Stimulated activated CD8-positive, alpha-beta memory T cell treated with anti-CD3 and anti-CD28 coated beads, Interleukin-7, amount 100 ng/mL, for 48 hours (primary cell): ENCODE results near the gene CEP20.
A peak's percentile ranks its signal among the peaks of the same experiment; 100 is the strongest.
"Not testable (repeated sequence)": the region's sequence is repeated elsewhere in the genome, so short reads cannot be mapped to it uniquely, and the experiment has no call there.

Experiments used
- DNase-seq, 2 donors: peaks; one replicate each; pipeline ENCODE4 v3.0.0-alpha.2; 2020; ENCODE audit warnings: low read depth in 1 of 2; ENCODE audit errors: extremely low read depth in 1 of 2

CEP20 gene, protein sequence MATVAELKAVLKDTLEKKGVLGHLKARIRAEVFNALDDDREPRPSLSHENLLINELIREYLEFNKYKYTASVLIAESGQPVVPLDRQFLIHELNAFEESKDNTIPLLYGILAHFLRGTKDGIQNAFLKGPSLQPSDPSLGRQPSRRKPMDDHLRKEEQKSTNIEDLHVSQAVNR

GRCh38 chr16:15888072-15888976 is at the start of gene CEP20:
Gene CEP20 (minus strand): TSS chr16:15888603. CDS start chr16:15888585, 18 bp downstream.
- DNase-seq: peak; percentile 99 to 100

GRCh38 chr16:15936809-15937208 is 48.4 kb upstream of the CEP20 start:
- not testable (repeated sequence) for DNase-seq

DNA sequence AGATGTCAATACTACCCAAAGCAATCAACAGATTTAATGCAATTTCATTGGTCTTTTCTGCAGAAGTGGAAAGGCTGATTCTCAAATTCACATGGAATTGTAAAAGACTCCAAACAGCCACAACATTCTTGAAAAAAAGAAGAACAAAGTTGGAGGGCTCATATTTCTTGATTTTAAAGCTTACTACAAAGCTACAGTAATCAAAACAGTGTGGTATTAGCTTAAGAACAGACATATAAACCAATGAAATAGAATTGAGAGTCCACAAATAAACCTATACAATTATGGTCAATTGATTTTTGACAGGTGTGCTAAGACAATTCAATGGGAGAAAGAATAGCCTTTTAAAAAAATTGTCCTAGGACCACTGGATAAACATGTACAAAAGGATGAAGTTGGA is 46.6 kb upstream of the CEP20 start:
- DNase-seq: no peak

DNA sequence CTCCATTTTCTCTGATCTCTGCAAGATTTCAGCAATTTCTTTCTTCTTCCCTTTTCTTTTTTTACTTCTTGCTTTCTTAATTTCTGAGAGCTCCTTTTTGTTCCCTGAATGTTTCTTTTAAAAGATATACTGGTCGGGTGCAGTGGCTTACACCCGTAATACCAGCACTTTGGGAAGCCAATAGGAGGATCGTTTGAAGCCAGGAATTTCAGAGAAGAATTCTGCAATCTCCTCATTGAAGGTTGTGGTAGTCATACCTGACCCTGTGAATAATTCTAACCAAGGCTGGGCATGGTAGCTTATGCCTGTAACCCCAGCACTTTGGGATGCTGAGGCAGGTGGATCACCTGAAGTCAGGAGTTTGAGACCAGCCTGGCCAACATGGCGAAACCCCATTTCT is 45.4 kb upstream of the CEP20 start:
- DNase-seq: no peak

- DNase-seq: no peak
Observed at GRCh38 chr16:15932939-15933338, 44.5 kb upstream of the CEP20 start.

- no peak for DNase-seq
Observed at GRCh38 chr16:15928261-15929104, 40.1 kb upstream of the CEP20 start.

- no peak for DNase-seq
Observed at GRCh38 chr16:15925631-15926030, 37.2 kb upstream of the CEP20 start.

GRCh38 chr16:15924996-15925395 is 36.6 kb upstream of the CEP20 start:
- no peak for DNase-seq

- no peak for DNase-seq
Observed at GRCh38 chr16:15919331-15919730, 30.9 kb upstream of the CEP20 start.

- not testable (repeated sequence) for DNase-seq
Observed at GRCh38 chr16:15918314-15918713, 29.9 kb upstream of the CEP20 start.

DNA sequence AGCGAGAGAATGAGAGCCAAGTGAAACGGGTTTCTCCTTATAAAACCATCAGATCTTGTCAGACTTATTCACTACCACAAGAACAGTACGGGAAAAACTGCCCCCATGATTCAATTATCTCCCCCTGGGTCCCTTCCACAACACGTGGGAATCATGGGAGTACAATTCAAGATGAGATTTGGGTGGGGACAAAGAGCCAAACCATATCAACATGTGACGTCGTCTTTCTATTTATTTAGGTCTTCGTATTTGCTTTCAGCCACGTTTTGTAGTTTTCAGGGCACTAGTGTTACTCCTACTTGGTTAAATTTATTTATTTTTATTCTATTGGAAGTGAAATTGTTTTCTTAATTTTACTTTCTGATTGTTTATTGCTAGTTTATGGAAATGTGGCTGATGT is 27.9 kb upstream of the CEP20 start:
- DNase-seq: no peak

DNA sequence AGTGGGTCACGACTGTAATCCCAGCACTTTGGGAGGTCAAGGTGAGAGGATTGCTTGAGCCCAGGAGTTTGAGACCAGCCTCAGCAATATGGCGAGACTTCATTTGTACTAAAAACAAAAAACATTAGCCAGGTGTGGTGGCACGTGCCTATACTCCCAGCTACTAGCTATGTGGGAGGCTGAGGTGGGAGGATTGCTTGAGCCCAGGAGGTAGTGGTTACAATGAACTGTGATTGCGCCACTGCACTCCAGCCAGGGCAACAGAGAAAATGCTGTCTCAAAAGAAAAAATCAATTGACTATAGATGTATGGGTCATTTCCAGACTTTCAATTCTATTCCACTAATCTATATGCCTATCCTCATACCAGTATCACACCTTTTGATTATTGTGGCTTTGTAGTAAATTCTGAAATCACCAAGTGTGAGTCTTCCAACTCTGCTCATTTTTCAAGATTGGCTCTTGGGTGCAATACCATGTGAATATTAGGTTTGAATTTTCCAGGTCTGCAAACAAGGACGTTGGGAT is 27.2 kb upstream of the CEP20 start:
- DNase-seq: no peak

DNA sequence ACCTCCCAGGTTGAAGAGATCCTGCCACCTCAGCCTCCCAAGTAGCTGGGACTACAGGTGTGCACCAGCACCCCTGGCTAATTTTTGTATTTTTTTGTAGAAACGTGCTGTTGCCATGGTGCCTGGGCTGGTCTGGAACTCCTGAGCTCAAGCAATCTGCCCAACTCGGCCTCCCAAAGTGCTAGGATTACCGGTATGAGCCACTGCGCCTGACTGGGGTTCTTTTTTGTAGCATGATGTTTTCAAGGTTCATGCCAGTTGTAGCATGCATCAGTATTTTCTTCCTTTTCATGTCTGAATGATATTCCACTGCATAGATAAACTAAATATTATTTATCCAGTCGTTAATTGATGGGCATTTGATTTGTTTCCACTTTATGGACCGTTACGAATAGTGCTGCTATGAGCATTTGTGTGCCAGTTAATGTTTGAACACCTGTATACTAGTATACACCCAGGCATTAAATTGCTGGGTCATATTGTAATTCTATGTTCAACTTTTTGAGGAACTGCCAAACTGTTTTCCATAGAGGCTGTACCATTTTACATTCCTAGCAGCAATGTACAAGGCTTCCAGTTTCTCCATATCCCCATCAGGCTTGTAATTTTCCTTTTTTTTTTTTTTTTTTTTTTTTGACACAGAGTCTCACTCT is 24.8 kb upstream of the CEP20 start:
- DNase-seq: no peak

DNA sequence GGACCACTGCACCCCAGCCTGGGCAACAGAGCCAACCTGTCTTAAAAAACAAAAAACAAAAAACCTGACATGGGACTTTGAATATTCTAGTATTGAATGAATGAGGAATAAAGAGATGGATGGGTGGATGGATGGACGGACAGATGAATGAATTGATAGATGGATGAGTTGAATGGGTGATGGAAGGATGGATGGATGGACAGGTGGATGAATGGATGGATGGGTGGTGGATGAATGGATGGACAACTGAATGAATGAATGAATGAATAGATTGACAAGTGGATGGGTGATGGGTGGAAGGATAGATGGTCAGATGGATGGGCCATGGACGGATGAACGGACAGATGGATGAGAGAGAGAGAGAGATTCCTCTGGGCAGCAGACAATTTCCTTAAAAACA is 22.8 kb upstream of the CEP20 start:
- no peak for DNase-seq

GRCh38 chr16:15907863-15908478 is 19.6 kb upstream of the CEP20 start:
- DNase-seq: peak; percentile 30 to 54

GRCh38 chr16:15906439-15906838 is 18.0 kb upstream of the CEP20 start:
- no peak for DNase-seq

DNA sequence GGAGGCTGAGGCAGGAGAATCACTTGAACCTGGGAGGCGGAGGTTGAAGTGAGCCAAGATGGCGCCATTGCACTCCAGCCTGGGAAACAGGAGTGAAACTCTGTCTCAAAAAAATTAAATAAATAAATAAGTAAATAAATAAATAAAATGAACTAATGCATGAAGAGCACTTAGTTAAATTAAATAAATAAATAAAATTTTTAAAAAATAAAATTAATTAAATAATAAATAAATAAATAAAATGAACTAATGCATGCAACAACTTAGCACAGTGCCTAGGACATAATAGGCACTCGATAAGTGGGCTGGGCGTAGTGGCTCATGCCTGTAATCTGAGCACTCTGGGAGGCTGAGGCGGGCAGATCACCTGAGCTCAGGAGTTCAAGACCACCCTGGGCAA is 15.6 kb upstream of the CEP20 start:
- DNase-seq: no peak

GRCh38 chr16:15900901-15901500 is 12.6 kb upstream of the CEP20 start:
- no peak for DNase-seq

DNA sequence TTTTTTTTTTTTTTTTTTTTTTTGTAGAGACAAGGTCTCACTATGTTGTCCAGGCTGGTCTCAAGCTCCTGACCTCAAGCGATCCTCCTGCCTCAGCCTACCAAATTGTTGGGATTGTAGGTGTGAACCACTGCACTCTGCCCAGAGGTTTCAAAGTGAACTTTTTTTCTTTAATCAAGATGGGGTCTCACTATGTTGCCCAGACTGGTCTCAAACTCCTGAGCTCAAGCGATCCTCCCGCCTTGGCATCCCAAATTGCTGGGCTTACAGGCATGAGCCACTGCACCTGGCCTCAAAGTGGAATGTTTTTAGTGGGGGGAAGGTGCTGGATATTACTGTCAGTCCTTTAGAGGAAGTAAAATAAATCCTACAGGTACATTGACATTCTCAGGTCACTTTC is 12.0 kb upstream of the CEP20 start:
- DNase-seq: no peak
